ENCODE results near the gene INPP5J.

- no peak for TF ChIP-seq TAF1 (IDR thresholded peaks at IDR 0.05; ENCODE audit: low read depth)
- no peak for TF ChIP-seq CTCF (IDR thresholded peaks at IDR 0.05; ENCODE audit: poor library complexity, severe bottlenecking)
- TF ChIP-seq EZH2 (IDR thresholded peaks at IDR 0.05; ENCODE audit: borderline replicate concordance, insufficient read depth, low read length, poor library complexity, severe bottlenecking): no peak
- TF ChIP-seq MXI1 (conservative IDR thresholded peaks at IDR 0.05; ENCODE audit: poor library complexity, severe bottlenecking): no peak
- TF ChIP-seq RAD21 (conservative IDR thresholded peaks at IDR 0.05): no peak
- TF ChIP-seq EP300 (conservative IDR thresholded peaks at IDR 0.05; ENCODE audit: poor library complexity, severe bottlenecking): no peak
- no peak for TF ChIP-seq REST (IDR thresholded peaks at IDR 0.05; ENCODE audit: borderline replicate concordance)
Measured at GRCh38 chr22:31099841-31100761, 22.7 kb upstream of the INPP5J start.
